Jurkat, Clone E6-1 (cell line): ENCODE measurements around the gene SDS.

Source experiments
- DNase-seq: peaks from one replicate; pipeline ENCODE4 v3.0.0-alpha.2; 2011; ENCODE audit warnings: low read depth, low spot score
- H3K4me3 ChIP-seq: 2 replicates; pipeline ENCODE4 v1.5.1; 2011; ENCODE audit warnings: mild to moderate bottlenecking, low read length, control low read depth, moderate library complexity

SDS gene

DNA sequence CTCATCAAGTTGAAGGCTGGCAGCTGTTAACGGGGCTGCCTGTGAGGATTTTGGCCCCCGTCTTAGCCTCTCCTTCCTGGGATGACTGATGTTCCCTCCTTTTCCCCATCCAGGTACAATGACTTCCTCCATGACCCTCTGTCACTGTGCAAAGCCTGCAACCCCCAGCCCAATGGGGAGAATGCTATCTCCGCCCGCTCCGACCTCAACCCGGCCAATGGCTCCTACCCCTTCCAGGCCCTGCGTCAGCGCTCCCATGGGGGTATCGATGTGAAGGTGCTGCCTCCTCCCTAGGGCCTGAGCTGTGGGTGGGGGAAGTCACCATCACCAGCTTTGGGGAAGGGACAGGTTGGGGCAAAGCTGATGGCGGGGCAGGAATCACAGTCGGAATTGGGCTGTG, 16.1 kb downstream of the SDS start:
- H3K4me3 ChIP-seq: no peak overlapping the region
- DNase-seq: no peak

- DNase-seq: no peak
- H3K4me3 ChIP-seq: no peak overlapping the region
Observed at GRCh38 chr12:113386866-113387566, 16.7 kb downstream of the SDS start.

DNA sequence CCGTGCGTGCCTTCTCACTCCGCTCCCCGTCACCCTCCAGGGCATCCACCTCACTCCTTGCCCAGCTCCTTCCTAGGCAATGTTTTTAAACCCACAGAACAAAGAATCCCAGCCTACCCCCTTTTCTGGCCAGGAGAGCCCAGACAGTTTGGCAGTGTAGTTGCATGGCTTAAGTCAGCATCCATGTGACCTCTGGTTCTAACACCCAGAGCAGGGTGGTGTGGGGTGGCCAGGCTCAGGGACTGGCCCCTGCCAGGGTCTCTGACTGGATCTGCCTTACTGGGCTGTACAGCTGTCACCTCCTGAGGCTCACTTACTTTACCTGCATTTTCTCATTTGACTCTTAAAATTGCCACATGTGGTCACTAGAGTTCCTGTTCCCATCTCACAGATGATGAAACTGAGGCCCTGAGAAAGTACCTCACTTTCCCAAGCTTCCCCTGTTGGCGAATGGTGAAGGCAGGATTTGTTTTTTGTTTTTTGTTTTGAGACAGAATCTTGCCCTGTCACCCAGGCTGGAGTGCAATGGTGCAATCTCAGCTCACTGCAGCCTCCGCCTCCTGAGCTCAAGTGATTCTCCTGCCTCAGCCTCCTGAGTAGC, 18.3 kb downstream of the SDS start:
- H3K4me3 ChIP-seq: no peak overlapping the region
- no peak for DNase-seq

DNA sequence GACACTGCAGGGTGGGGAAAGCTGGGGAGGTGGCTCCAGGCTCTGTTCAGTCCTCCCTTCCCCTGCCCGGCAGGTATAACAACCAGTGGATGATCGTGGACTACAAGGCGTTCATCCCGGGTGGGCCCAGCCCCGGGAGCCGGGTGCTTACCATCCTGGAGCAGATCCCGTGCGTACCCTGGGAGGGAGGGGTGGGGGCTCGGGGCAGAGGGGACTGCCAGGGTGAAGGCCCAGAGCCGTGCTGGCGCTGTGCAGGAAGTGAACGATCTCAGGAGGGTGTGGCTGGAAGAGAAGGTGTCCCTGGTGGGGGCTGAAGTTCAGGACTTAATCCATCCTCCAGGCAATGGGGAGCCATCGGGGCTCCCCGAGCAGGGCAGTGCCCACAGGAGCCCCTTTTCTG, 18.9 kb downstream of the SDS start:
- H3K4me3 ChIP-seq: no peak overlapping the region
- no peak for DNase-seq

DNA sequence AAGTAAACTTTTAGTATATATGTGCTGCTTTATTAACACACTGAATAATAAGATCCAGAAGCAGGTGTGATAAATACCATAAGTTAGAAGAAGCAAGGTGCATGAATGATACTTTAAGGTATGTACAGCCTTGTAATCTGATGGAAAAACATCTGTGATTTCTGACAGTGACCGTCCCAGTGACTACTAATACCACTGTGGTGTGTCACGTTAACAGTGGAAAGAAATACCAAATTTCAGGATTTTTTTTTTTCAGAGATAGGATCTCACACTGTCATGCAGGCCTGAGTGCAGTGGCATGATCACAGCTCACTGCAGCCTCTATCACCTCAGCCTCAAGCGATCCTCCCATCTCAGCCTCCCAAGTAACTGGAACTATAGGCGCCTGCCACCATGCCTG, 21.5 kb downstream of the SDS start:
- H3K4me3 ChIP-seq: no peak overlapping the region
- no peak for DNase-seq

- H3K4me3 ChIP-seq: no peak overlapping the region
- no peak for DNase-seq
Observed at GRCh38 chr12:113381220-113381619, 22.5 kb downstream of the SDS start.

- DNase-seq: no peak
- no peak overlapping the region for H3K4me3 ChIP-seq
Observed at GRCh38 chr12:113378291-113378690, 25.4 kb downstream of the SDS start.

DNA sequence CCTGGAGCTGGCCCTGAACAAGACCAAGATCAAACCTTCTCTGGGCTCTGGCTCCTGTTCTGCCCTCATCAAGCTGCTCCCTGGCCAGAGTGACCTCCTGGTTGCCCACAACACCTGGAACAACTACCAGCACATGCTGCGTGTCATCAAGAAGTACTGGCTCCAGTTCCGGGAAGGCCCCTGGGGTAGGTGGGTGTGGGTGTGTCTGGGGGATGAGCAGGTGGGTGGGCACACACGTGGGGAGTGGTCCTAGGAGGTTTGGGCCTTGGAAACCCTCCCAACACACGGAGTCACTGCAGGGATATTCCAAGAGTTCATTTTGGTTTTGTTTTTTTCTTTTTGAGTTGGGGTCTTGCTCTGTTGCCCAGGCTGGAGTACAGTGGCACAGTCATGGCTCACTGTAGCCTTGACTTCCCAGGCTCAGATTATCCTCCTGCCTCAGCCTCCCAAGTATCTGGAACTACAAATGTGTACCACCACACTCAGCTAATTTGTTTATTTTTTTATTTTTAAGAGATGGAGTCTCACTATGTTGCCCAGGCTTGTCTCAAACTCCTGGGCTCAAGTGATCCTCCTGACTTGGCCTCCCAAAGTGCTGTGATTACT, 28.8 kb downstream of the SDS start:
- no peak for DNase-seq
- no peak overlapping the region for H3K4me3 ChIP-seq

- no peak for DNase-seq
Observed at GRCh38 chr12:113373969-113374368, 29.7 kb downstream of the SDS start.

GRCh38 chr12:113373440-113373839, 30.2 kb downstream of the SDS start:
- H3K4me3 ChIP-seq: no peak overlapping the region
- DNase-seq: no peak

More at GRCh38 chr12:113373969-113374368, 29.7 kb downstream of the SDS start:
- no peak overlapping the region for H3K4me3 ChIP-seq

DNA sequence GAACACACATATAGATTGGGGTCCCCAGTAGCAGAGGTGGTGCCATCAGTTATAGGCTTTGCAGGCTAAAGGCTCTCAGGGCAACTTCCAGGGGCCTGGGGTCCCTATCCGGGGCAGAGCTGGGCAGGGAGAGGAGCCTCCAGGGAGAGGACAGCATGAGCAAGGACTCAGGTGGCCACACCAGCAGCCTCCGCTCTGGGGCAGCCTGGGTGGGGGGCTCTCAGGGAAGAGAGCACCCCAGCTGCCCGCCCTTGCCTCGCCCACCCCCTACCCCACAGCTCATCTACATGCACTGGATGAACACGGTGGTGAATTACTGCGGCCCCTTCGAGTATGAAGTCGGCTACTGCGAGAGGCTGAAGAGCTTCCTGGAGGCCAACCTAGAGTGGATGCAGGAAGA, 31.3 kb downstream of the SDS start:
- DNase-seq: no peak
- no peak overlapping the region for H3K4me3 ChIP-seq

DNA sequence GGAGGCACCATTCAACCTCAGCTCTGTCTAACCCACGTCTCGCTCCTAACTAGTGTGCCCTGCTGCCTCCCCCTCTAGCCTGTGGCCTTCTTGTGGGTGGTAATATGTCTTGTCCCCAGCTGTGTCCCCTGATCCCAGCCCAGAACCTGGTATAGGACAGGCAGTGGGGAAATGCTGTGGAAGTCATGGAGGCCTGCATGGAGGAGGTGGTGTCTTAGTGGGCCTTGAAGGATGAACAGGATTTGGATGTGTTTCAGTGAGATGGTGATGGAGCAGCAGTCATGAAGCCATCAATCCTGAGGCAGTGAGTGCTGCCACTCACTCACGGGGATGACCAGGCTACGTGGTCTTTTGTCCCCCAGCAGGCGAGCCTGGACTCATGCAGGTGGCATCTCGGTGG, 31.9 kb downstream of the SDS start:
- no peak overlapping the region for H3K4me3 ChIP-seq
- DNase-seq: no peak

DNA sequence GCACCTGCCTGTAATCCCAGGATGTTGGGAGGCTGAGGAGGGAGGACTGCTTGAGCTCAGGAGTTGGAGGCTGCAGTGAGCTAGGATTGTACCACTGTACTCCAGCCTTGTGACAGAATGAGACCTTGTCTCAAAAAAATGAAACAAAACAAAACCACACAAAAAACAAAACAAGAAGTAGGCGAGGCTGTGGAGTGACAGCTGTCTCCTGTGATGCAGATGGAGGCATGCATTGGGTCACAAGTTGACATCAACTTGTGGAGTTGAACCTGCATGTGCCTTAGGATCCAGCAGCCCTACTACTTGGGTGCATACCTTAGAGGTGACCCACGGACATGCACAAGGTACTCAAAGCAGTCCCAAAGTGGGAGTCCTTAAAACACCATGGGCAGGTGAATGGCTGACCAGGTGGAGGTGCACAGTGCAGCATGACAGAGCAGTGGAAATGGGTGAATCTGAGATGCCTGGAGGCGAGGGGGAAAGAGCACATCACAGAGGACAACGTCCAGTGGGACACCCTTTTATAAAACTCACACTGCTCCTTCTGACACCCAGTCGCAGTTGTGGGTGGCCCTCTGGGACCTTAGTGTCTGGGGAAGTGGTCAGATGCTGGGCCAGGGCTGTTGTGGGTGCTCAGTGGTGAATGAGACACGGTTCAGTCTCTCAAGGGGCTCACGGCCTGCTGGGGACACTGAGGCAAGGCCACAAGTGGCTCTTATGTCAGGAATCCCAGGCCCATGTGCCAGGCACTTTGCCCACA, 32.6 kb downstream of the SDS start:
- no peak overlapping the region for H3K4me3 ChIP-seq
- no peak for DNase-seq

- no peak overlapping the region for H3K4me3 ChIP-seq
- DNase-seq: no peak
Observed at GRCh38 chr12:113369391-113369985, 34.2 kb downstream of the SDS start.

DNA sequence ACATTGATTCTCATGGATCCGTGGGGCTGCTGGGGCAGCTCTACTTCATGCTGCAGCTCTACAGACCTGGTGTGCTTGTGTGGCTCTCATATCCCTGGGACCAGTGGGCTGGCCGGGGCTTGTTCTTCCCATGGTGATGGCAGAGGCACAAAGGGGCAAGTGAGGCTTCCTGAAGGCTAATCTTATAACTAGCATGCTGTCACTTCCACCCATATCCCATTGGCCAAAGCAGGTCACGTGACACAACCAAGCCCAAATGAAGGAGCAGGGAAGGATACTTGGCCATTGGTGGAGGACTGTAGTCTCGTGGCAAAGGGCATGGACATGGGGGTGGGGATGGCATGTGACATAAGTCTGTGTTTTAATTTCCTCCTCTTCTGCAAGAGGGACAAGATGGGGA, 35.4 kb downstream of the SDS start:
- H3K4me3 ChIP-seq: no peak overlapping the region
- DNase-seq: no peak

DNA sequence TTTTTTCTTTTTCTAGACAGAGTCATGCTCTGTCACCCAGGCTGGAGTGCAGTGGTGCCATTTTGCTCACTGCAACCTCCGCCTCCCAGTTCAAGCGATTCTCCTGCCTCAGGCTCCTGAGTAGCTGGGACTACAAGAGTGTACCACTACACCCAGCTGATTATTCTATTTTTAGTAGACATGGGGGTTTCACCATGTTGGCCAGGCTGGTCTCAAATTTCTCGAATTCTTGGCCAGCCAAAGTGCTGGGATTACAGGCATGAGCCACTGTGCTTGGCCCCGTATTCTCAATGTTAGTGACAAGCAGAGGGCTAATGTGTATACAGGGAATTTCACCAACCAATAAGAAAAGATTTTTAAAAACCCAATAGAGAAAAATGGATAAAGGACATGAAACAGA, 36.9 kb downstream of the SDS start:
- DNase-seq: no peak
- H3K4me3 ChIP-seq: no peak overlapping the region

DNA sequence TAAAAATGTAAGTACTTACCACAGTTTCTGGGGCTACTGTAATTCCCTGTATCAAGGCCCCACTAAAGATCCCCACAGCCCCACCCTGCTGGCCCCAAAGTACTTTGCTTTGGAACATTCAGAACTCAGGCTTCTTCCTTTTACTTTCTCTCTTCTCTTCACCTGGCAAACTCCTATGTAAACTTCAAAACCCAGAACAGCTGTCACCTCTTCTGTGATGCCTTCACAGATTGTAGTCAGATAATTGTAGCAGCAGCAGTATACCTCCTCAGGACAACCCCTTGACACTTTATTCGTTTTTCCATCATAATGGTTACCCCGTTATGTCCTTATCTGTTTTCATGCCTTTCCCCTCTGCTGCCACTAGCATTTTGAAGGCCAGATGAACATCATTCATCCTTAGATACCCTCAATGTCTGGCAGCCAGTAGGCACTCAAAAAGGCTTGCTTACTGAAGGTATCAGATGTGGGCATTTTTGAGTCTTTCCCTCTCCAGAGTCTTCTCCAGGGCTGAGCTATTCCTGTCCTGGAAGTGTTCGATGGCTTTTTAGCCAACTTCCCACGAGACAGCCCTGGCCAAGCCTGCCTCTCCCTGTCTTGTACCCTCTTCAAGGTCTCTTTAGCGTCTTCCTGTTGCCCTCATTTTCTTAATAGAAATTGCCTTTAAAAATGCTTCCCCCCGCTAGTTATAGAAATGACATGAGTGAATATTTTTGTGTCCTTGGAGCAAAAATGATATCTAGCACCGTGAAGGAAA, 37.9 kb downstream of the SDS start:
- no peak for DNase-seq
- no peak overlapping the region for H3K4me3 ChIP-seq

DNA sequence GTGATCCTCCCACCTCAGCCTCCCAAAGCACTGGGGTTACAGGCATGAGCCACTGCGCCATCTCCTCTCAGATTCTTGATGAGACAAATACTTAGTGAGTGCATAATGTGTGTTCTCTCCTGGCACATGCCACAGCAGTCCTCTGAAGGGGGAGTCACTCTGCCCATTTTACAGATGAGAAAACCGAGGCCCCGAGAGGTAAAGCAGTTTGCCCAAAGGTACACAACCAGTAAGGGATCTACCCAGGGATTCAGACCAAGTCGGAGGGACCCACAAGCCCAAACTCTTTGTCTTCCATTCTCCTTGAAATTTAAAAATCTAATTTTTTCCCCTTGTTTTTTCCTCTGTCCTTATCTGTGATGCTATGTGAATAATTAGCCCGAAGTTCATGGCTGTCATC, 39.0 kb downstream of the SDS start:
- no peak overlapping the region for H3K4me3 ChIP-seq
- DNase-seq: no peak
